MM.1S (cell line): ENCODE data around the gene VAT1.

Source experiments
- DNase-seq: peaks from one replicate; pipeline ENCODE4 v3.0.0-alpha.2; 2015
- H2AFZ ChIP-seq: fragments of 300-600 bp; sonication (generic); 2 replicates; pipeline ENCODE4 v1.6.0; 2016; ENCODE audit warnings: antibody characterized with exemption, low read length
- H3F3A ChIP-seq: fragments of 300-600 bp; sonication (generic); 2 replicates; pipeline ENCODE4 v1.6.1; 2016; ENCODE audit warnings: mild to moderate bottlenecking, antibody characterized with exemption, low read length, moderate library complexity, mixed read lengths; ENCODE audit not compliant: insufficient read depth
- H3K27ac ChIP-seq: fragments of 300-600 bp; sonication (generic); 2 replicates; pipeline ENCODE4 v1.5.1; 2016; ENCODE audit warnings: mild to moderate bottlenecking, low read length
- H3K27me3 ChIP-seq: fragments of 300-600 bp; sonication (generic); replicated peaks from 2 replicates; pipeline ENCODE4 v1.6.0; 2016; ENCODE audit warnings: low read length; ENCODE audit not compliant: insufficient read depth
- H3K36me3 ChIP-seq: fragments of 300-600 bp; sonication (generic); replicated peaks from 2 replicates; pipeline ENCODE4 v1.6.1; 2016; ENCODE audit warnings: mild to moderate bottlenecking, low read length, mixed read lengths; ENCODE audit not compliant: insufficient read depth
- H3K4me1 ChIP-seq: fragments of 300-600 bp; sonication (generic); 2 replicates; pipeline ENCODE4 v1.6.1; 2016; ENCODE audit warnings: low read length, mixed read lengths
- H3K4me2 ChIP-seq: fragments of 300-600 bp; sonication (generic); 2 replicates; pipeline ENCODE4 v1.6.0; 2016; ENCODE audit warnings: low read depth, low read length
- H3K4me3 ChIP-seq: fragments of 300-600 bp; sonication (generic); 2 replicates; pipeline ENCODE4 v1.5.1; 2016; ENCODE audit warnings: low read length, mixed read lengths
- H3K79me2 ChIP-seq: fragments of 300-600 bp; sonication (generic); 2 replicates; pipeline ENCODE4 v1.6.1; 2016; ENCODE audit warnings: mixed run types, low read length, mixed read lengths
- H3K9ac ChIP-seq: fragments of 300-600 bp; sonication (generic); 2 replicates; pipeline ENCODE4 v1.6.1; 2016; ENCODE audit warnings: low read length, mixed read lengths
- H3K9me2 ChIP-seq: fragments of 300-600 bp; sonication (generic); replicated peaks from 2 replicates; pipeline ENCODE4 v1.6.1; 2016; ENCODE audit warnings: mild to moderate bottlenecking, low read length, mixed read lengths; ENCODE audit not compliant: insufficient read depth
- H3K9me3 ChIP-seq: fragments of 300-600 bp; sonication (generic); replicated peaks from 2 replicates; pipeline ENCODE4 v1.6.1; 2016; ENCODE audit warnings: mild to moderate bottlenecking, low read length, mixed read lengths; ENCODE audit not compliant: insufficient read depth
- H4K20me1 ChIP-seq: fragments of 300-600 bp; sonication (generic); 2 replicates; pipeline ENCODE4 v1.6.1; 2016; ENCODE audit warnings: mild to moderate bottlenecking, low read length, moderate library complexity, mixed read lengths; ENCODE audit not compliant: insufficient read depth
- CTCF ChIP-seq: fragments of 300-600 bp; sonication (generic); IDR thresholded peaks from 2 replicates; pipeline ENCODE4 v1.5.1; 2016; ENCODE audit warnings: antibody characterized with exemption, low read length, mixed read lengths
- EZH2 ChIP-seq: fragments of 300-600 bp; sonication (generic); optimal IDR thresholded peaks from 2 replicates; pipeline ENCODE3; 2017; ENCODE audit warnings: low read depth, mild to moderate bottlenecking, antibody characterized with exemption, low read length, mixed read lengths
- EZH2phosphoT487 ChIP-seq: fragments of 300-600 bp; sonication (generic); IDR thresholded peaks from 2 replicates; pipeline ENCODE4 v1.6.1; 2018; ENCODE audit warnings: antibody characterized with exemption, low read length

The VAT1 gene

DNA sequence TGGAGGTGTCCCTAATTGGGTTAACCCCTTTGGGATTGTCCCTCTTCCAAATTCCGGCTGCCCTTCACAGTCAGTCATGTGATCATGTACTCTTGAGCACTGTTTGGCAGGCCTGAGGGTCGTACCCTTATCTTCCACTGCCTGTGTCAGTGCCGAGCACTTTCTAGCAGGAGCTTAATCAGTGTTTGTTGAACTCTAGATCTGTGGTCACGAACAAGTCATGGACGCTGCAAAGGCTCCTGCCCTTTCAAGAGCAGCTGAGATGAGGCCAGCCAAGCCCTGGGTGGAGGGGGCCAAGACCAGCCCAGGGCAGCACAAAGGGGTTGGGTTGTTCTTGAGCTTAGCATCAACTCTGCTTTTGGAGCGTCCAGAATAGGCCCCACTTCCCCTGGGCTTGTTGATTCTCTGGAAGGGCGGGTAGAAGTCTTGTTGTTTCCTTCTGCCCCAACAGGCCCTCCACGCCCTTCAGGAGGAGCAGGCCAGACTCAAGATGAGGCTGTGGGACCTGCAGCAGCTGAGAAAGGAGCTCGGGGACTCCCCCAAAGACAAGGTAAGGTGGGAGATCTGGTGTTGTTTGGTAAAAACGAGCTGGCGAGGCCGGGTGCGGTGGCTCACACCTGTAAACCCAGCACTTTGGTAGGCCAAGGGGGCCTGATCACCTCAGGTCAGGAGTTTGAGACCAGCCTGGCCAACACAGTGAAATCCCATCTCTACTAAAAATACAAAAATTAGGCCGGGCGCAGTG, 10.3 kb downstream of the VAT1 start:
- H3K27me3 ChIP-seq: no peaks in the 10 kb centered on the region
- H3K79me2 ChIP-seq: peaks cover 10% of the 10 kb centered on the region
- no peaks in the 10 kb centered on the region for H3K4me1 ChIP-seq
- TF ChIP-seq EZH2: no peak
- TF ChIP-seq EZH2phosphoT487: no peak
- TF ChIP-seq CTCF: no peak
- no peaks in the 10 kb centered on the region for H3K9me2 ChIP-seq
- H3F3A ChIP-seq: 0 out of 2 replicates have a peak, but pooled peaks cover 2% of the 10 kb centered on the region
- no peak overlapping the region for H3K4me2 ChIP-seq
- no peak for DNase-seq
- H3K4me3 ChIP-seq: no peak overlapping the region
- H4K20me1 ChIP-seq: no peaks in the 10 kb centered on the region
- H2AFZ ChIP-seq: no peak overlapping the region
- no peaks in the 10 kb centered on the region for H3K36me3 ChIP-seq
- H3K27ac ChIP-seq: no peak overlapping the region
- no peaks in the 10 kb centered on the region for H3K9me3 ChIP-seq
- no peak overlapping the region for H3K9ac ChIP-seq

DNA sequence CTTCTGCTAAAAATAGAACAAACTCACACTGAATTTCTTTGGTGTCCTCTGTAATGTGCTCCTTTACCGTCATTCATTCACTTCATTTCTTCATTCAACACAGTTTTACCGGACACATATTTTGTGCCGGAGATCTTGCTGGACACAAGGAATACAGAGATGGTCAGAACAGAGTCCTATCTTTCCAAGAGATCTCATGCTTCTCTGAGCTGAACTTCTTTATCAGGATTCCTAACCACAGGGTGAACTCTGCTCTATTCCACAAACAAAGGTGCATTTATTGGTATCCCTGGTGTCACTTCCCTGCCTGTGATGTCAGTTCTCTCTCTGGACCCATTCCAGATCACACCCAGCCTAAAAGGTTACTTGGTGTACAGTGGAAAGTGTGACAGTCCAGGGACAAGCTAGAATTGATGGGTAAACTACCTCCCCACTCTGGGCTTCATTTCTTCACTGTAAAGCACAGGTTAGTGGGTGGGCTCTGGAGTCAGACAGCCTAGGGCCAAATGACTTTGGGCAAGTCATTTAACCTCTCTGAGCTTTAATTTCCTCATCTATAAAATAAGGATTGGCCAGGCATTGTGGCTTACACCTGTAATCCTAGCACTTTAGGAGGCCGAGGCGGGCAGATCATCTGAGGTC, 11.4 kb downstream of the VAT1 start:
- Histone ChIP-seq H3K36me3 (no peaks in the 10 kb centered on the region), H3K4me3 (no peak overlapping the region), H3K27me3 (no peaks in the 10 kb centered on the region), H3K27ac (no peak overlapping the region), H3K79me2 (peaks cover 12% of the 10 kb centered on the region), H3K9ac (no peak overlapping the region), H2AFZ (no peak overlapping the region), H3K4me1 (peaks cover 3% of the 10 kb centered on the region; the same call in 1 of the 2 replicates), H4K20me1 (no peaks in the 10 kb centered on the region), H3K4me2 (no peak overlapping the region), H3K9me3 (no peaks in the 10 kb centered on the region), H3K9me2 (no peaks in the 10 kb centered on the region), H3F3A (peaks cover 5% of the 10 kb centered on the region; the same call in 1 of the 2 replicates)
- TF ChIP-seq EZH2phosphoT487 (no peak), CTCF (no peak), EZH2 (no peak)
- DNase-seq: no peak

DNA sequence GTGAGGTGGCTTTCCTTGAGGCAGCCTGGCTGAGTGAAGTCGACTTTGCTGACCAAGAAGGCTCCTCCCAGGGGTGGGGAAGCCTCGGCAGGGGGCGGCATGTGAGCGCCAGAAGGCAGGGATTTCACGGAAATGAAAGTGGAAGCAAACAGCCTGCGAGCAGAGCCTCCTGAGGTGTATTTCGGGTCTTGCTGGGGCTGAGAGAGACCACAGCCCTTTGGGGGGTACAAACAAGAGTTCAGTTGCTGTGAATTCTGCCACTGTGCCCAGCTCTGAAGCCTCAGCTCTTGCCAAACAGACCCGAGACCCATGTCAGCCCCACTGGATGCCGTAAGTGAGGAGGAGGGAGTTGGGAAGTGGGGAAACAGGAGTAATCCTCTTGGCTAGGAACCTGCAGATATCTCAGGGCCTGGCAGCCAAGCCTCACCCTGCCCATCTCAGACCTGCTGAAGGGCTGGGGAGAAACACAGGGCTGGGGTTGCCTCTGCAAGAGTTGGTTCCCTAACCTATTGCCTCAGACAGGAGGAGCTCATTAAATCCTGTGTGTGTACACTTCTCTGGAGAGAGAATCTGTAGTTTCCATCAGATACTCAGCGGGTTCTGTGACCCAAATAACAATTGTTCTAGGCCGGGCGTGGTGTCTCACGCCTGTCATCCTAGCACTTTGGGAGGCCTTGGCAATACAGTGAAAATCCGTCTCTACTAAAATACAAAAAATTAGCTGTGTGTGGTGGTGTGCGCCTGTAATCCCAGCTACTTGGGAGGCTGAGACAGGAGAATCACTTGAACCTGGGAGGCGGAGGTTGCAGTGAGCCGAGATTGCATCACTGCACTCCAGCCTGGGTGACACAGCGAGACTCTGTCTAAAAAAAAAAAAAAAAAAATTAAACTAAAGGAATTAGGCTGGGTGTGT, 15.3 kb downstream of the VAT1 start, which contains the start of gene IFI35:
Gene IFI35 (plus strand): TSS at position 146 of the 913 bp plus-strand sequence. CDS start 164 bp downstream, at position 310.
- Histone ChIP-seq H3F3A (peaks cover 33% of the 10 kb centered on the region), H3K9ac (peak within 1 kb of the TSS; percentile 75), H3K4me1 (peaks cover 3% of the 10 kb centered on the region; the same call in 1 of the 2 replicates), H3K9me3 (no peaks in the 10 kb centered on the region), H2AFZ (peak within 1 kb of the TSS; percentile 47), H3K27me3 (no peaks in the 10 kb centered on the region), H3K9me2 (no peaks in the 10 kb centered on the region), H3K36me3 (peaks cover 7% of the 10 kb centered on the region), H3K79me2 (peaks cover 12% of the 10 kb centered on the region), H3K4me2 (peak within 1 kb of the TSS; percentile 62; the same call in 1 of the 2 replicates), H3K4me3 (peak within 1 kb of the TSS; percentile 70), H4K20me1 (0 out of 2 replicates have a peak, but pooled peaks cover 5% of the 10 kb centered on the region), H3K27ac (peak within 1 kb of the TSS; percentile 60; the same call in 1 of the 2 replicates)
- DNase-seq: peak; percentile 93
- TF ChIP-seq CTCF (peak; percentile 40), EZH2 (no peak)
